Omental fat pad (tissue), 4 donors: ENCODE measurements around the gene RAB20. TPM values are rescaled to one million over a fixed set of nuclear protein-coding genes. Genes with fewer than 3 reads are reported as not detected.

Experiments used
- ATAC-seq: fragments of 150-250 bp; one replicate; pipeline ENCODE4 v1.9.1; 2016; ENCODE audit warnings: mild to moderate bottlenecking, moderate library complexity; ENCODE audit not compliant: low FRiP score
- DNase-seq: peaks from one replicate; pipeline ENCODE4 v3.0.0-alpha.2; 2019; ENCODE audit warnings: low spot score
- CTCF ChIP-seq, 3 donors: fragments of 450-650 bp; IDR thresholded peaks; one replicate each; pipeline ENCODE4 v1.5.1; 2016 to 2017; ENCODE audit warnings: antibody characterized with exemption in 3 of 3, mild to moderate bottlenecking in 3 of 3, moderate library complexity in 2 of 3
- total RNA-seq, 4 donors: library from RNA; depleted of rRNA; stranded (reverse); fragments of >200 nt; gene quantifications; one replicate each; pipeline ENCODE4 v1.1.0, GENCODE V29; 2016

RAB20 gene
- total RNA-seq, 4 donors from 2014 or later: 34.7 to 67.9 (median 49.4) TPM

DNA sequence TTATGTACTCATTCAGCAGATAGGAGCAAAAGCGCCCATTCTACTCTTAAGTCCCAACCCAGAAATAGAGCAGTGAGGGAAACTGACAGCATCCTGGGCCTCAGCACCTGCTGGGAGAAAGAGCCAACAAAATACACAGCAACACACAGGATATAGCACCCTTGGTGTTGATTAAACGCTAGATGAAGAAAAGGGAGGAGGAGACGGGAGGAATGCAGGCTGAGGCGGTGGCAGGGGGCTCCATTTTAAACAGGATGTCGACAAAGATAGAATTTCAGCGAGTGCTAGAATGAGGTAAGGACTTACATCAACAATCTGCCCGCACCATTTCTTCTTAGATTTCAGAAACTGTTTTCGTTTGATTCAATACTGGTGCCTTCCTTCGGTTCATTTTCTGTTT is 4.6 kb upstream of the RAB20 start:
- DNase-seq: no peak
- no peak for ATAC-seq

DNA sequence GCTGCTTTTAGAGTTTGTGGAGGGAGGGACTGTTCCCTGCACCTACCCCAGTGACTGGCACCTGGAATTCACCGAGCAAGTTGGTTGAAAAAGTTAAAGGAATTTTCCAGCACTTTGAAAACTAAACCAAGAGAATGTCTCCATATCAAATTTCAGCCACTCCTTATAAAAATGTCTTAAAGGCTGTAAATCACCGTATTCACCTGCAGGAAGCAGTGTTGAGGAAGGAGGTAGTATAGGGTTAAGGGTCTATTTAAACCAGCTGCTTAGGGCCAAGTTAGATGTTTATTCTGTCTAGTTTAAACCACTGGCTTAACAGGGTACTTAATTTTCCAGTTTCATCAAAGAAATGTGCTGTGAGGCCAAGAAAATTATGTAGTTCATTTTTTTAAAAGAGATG is 3.8 kb upstream of the RAB20 start:
- no peak for TF ChIP-seq CTCF (IDR thresholded peaks at IDR 0.05)
- ATAC-seq: no peak
- DNase-seq: no peak

More for the DNA sequence above, 4.6 kb upstream of the RAB20 start:
- TF ChIP-seq CTCF (IDR thresholded peaks at IDR 0.05): no peak

DNA sequence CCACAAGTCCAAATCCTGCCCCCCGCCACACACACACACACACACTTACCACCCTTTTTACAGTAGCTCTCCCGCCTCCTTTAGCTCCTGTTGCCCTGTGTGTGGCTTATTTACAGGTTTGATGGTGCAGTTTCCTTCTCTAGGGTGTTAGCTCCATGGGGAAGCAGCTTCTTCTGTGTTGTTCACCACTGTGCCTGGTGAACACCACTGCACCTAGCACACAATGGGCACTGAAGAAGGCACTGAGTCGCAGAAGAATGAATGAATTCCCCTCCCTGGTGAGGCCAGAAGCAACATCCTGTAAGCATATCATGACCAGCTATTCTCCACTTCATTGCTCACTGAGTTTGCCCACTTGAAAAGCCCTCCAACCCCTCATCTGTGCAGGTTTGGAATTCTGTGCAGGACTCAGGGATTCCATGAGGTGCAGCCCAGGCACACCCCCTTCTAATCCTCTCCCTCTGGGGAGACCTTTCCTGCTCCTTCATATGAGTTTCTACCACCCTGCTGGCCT is 3.0 kb upstream of the RAB20 start:
- ATAC-seq: no peak
- no peak for TF ChIP-seq CTCF (IDR thresholded peaks at IDR 0.05)
- no peak for DNase-seq

DNA sequence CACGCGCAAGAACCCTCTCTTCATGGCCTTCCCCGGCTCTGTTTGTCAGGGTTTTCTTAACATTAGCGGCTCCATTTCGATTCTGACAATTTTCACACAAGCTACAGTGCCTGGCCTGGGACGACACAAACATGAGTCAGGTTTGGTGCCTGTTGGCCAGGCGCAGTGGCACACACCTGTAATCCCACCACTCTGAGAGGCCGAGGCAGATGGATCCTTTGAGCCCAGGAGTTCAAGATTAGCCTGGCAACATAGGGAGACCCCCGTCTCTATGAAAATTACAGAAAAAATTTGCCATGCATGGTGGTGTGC is 1.9 kb upstream of the RAB20 start:
- TF ChIP-seq CTCF (IDR thresholded peaks at IDR 0.05): no peak
- ATAC-seq: no peak
- no peak for DNase-seq

DNA sequence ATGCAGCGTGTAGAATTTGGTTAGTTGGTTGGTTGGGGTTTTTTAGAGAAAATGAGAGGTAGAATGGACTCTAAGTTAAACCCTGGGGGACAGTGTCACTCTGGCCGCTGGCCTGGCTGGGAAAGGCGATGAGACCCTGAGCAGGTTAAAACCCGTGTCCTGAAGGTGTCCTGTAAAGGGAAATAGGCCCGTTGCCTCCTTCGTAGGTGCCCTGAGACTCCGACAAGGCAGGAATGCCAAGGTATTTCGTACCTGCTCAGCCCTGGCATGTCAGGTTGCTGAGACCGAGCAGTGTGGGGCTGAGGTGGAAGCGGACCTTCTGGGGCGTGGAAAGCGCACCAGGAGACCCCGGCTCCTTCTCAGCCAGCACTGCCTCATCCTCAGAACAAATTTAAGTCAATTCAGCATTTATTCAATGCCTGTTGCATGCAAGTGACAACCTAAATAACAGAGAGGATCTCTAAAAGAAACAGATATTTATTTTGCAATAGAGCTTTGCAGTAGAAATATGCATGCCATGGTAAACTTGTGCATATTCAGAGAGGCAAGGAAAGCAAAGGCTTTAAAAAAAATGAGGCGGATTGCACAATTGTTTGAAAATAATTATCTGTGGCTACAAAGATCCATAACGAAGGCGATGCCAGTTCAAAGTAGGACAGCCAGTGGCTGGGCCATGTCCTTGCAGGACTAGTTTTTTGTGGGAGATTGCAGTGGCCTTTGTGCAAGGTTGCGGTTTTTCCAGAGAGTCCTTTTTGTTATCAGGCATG is 1.4 kb upstream of the RAB20 start:
- no peak for TF ChIP-seq CTCF (IDR thresholded peaks at IDR 0.05)
- DNase-seq: no peak
- no peak for ATAC-seq

DNA sequence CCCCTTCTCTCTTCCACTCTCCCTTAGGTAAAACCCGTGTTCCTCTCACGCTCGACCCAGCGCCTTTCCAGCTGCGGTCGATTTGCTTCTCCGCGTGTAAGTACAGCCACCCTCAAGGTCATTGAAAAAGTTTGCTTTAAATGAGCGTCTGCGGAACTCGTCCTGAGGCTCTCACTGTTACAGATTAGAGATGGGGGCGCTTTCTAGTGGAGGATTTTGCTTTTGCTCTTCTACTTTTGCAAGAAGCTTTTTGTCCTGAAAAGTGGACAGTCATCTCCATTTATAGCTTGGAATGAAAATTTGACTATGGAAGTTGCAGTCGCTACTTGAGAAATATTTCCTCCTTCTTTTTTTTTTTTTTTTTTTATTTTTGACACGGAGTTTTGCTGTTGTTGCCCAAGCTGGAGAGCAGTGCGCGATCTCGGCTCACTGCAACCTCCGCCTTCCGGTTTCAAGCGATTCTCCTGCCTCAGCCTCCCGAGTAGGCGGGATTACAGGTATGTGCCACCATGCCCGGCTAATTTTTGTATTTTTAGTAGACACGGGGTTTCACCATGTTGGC is 595 bp upstream of the RAB20 start:
- ATAC-seq: no peak
- no peak for TF ChIP-seq CTCF (IDR thresholded peaks at IDR 0.05)
- no peak for DNase-seq
